Measurements from ENCODE around the gene EDNRA. TPM values are rescaled to one million over a fixed set of nuclear protein-coding genes. Genes with fewer than 3 reads are reported as not detected.

EDNRA gene
- total and polyA plus RNA-seq, 2 of the 4 experiments (the other 2 are of a cell fraction) = 3.8 to 6.5 TPM

DNA sequence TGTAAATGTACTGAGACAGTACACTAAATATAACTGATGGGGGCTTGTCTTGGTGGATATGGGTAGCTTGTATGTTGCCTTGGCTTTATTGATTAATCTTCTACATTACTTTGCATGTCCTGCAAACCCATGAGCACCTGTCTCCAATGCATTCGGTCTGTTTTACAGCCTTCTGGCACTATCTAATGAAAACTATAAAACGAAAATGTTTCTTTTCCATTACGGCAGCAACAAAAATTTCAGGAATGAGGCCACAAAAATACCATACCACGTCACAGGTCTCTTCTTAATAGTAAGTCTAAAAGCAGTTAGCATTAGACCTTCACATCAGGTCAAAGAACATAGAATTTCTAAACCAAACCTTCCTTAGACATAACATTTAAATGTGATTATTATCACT lies 49.8 kb downstream of the EDNRA start:
- in situ Hi-C loops (cut with MboI; ENCODE audit: low sequenced_read_pairs) = no loop called here
- no peaks in the 10 kb centered on the region for H3K9me3 ChIP-seq (ENCODE audit: control insufficient read depth, insufficient read depth, low read length)
- CTCF ChIA-PET = no interaction called here

More for the DNA sequence above, 49.8 kb downstream of the EDNRA start:
- H3K14ac ChIP-seq (replicated peaks; ENCODE audit: low read depth, low read length) = no peak overlapping the region
- no peak overlapping the region for H2AK9ac ChIP-seq (replicated peaks; ENCODE audit: low read depth, low read length, poor library complexity)
- H3K4me2 ChIP-seq (ENCODE audit: low read depth, low read length) = no peak overlapping the region
- no peak overlapping the region for H2BK20ac ChIP-seq (ENCODE audit: low read depth, low read length)
- H4K5ac ChIP-seq (ENCODE audit: low read depth, low read length) = no peak overlapping the region
- H3K9me1 ChIP-seq (ENCODE audit: insufficient read depth, low read length) = no peaks in the 10 kb centered on the region; the same call in 1 of the 2 replicates
- no peak overlapping the region for H4K8ac ChIP-seq (ENCODE audit: low read depth in 2 of 2, low read length in 2 of 2)
- H3K79me1 ChIP-seq (ENCODE audit: low read depth in 1 of 2, low read length in 2 of 2) = peaks cover 0 to 14% of the 10 kb centered on the region in 2 experiments; a peak in 2 of 4 replicates
- WGBS, 2 experiments (ENCODE audit: extremely low coverage in 2 of 2, insufficient read length in 1 of 2) = no CpG with 5 or more reads among the region's 4 CpGs
- H3K27ac ChIP-seq (ENCODE audit: insufficient read depth, low read length) = no peak overlapping the region
- H3K23ac ChIP-seq (ENCODE audit: low read depth, low read length) = no peak overlapping the region
- H2BK5ac ChIP-seq (ENCODE audit: low read depth, low read length, poor library complexity, severe bottlenecking) = no peak overlapping the region
- no peak overlapping the region for H2AK5ac ChIP-seq (ENCODE audit: low read depth, low read length)
- H2BK120ac ChIP-seq (ENCODE audit: low read depth, low read length) = no peak overlapping the region
- no TSS peak for BruUV-seq (replicated peaks)
- H3K27me3 ChIP-seq (ENCODE audit: control insufficient read depth, insufficient read depth, low read length) = no peaks in the 10 kb centered on the region
- H3K4ac ChIP-seq (ENCODE audit: low read depth, low read length) = no peak overlapping the region
- no peaks in the 10 kb centered on the region for H4K20me1 ChIP-seq (ENCODE audit: insufficient read depth, low read length)
- no peak overlapping the region for H3K56ac ChIP-seq (ENCODE audit: extremely low read depth, insufficient read depth, low read length)
- POLR2A ChIA-PET (ENCODE audit: unreplicated experiment) = no interaction called here
- intact Hi-C loops (cut with micrococcal nuclease) (no loop called here), dilution Hi-C loops (cut with HindIII; ENCODE audit: low sequenced_read_pairs, unreplicated experiment) (no loop called here)
- no peak for TF ChIP-seq MAFK (IDR thresholded peaks at IDR 0.05; ENCODE audit: low read depth, low read length)
- no peak for TF ChIP-seq RCOR1 (IDR thresholded peaks at IDR 0.05; ENCODE audit: insufficient replicate concordance, low read length)
- TF ChIP-seq CEBPB (IDR thresholded peaks at IDR 0.05; ENCODE audit: low read depth, low read length) = no peak
- TF ChIP-seq, protein P1, sequence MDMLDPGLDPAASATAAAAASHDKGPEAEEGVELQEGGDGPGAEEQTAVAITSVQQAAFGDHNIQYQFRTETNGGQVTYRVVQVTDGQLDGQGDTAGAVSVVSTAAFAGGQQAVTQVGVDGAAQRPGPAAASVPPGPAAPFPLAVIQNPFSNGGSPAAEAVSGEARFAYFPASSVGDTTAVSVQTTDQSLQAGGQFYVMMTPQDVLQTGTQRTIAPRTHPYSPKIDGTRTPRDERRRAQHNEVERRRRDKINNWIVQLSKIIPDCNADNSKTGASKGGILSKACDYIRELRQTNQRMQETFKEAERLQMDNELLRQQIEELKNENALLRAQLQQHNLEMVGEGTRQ (IDR thresholded peaks at IDR 0.05; ENCODE audit: low read depth, low read length) = no peak
- no peak for TF ChIP-seq SMC3 (IDR thresholded peaks at IDR 0.05; ENCODE audit: low read depth, low read length)
- TF ChIP-seq BHLHE40 (IDR thresholded peaks at IDR 0.05; ENCODE audit: low read depth, low read length) = no peak
- TF ChIP-seq MXI1 (IDR thresholded peaks at IDR 0.05; ENCODE audit: borderline replicate concordance, low read depth, low read length) = no peak
- no peak for TF ChIP-seq POLR2A (IDR thresholded peaks at IDR 0.05; ENCODE audit: low read depth, low read length)
- TF ChIP-seq CHD1 (IDR thresholded peaks at IDR 0.05; ENCODE audit: low read depth, low read length) = no peak
- no peak for TF ChIP-seq FOS (IDR thresholded peaks at IDR 0.05; ENCODE audit: low read depth, low read length)
- TF ChIP-seq NFE2L2 (IDR thresholded peaks at IDR 0.05; ENCODE audit: low read depth, low read length) = no peak
- TF ChIP-seq, protein P2, sequence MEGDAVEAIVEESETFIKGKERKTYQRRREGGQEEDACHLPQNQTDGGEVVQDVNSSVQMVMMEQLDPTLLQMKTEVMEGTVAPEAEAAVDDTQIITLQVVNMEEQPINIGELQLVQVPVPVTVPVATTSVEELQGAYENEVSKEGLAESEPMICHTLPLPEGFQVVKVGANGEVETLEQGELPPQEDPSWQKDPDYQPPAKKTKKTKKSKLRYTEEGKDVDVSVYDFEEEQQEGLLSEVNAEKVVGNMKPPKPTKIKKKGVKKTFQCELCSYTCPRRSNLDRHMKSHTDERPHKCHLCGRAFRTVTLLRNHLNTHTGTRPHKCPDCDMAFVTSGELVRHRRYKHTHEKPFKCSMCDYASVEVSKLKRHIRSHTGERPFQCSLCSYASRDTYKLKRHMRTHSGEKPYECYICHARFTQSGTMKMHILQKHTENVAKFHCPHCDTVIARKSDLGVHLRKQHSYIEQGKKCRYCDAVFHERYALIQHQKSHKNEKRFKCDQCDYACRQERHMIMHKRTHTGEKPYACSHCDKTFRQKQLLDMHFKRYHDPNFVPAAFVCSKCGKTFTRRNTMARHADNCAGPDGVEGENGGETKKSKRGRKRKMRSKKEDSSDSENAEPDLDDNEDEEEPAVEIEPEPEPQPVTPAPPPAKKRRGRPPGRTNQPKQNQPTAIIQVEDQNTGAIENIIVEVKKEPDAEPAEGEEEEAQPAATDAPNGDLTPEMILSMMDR (conservative IDR thresholded peaks at IDR 0.05; ENCODE audit: low read depth, low read length) = no peak
- TF ChIP-seq RAD21 (IDR thresholded peaks at IDR 0.05; ENCODE audit: low read length) = no peak
- 0 out of 2 replicates have a peak, but pooled peaks cover 1% of the 10 kb centered on the region for H3K4me1 ChIP-seq (ENCODE audit: control insufficient read depth, insufficient read depth, low read length)
- no peak overlapping the region for H2AFZ ChIP-seq (replicated peaks; ENCODE audit: low read length, poor library complexity)
- no peak overlapping the region for H4K91ac ChIP-seq (ENCODE audit: insufficient read depth, low read depth, low read length)
- no peak overlapping the region for H2BK15ac ChIP-seq (ENCODE audit: low read depth, low read length)
- DNase-seq = peak; percentile 20
- peak; percentile 17; the same call in 1 of the 2 replicates for ATAC-seq (ENCODE audit: low read depth)
- H3K18ac ChIP-seq (ENCODE audit: low read depth, low read length) = no peak overlapping the region; the same call in 1 of the 2 replicates
- H3K9ac ChIP-seq (ENCODE audit: low read depth, low read length) = no peak overlapping the region
- peaks cover 3% of the 10 kb centered on the region; the same call in 1 of the 2 replicates for H3K36me3 ChIP-seq (ENCODE audit: control insufficient read depth, insufficient read depth, low read length)
- no peak overlapping the region for H3K4me3 ChIP-seq (ENCODE audit: insufficient read depth, low read depth, low read length)

Data from IMR-90 (cell line).